Liver (tissue), 9 donors: Measurements from ENCODE around the gene RPS6KA4. TPM values are rescaled to one million over a fixed set of nuclear protein-coding genes. Genes with fewer than 3 reads are reported as not detected.

Experiments used
- DNase-seq: peaks from one replicate; pipeline ENCODE4 v3.0.0-alpha.2; 2017; ENCODE audit warnings: low spot score
- H3K27ac ChIP-seq, 2 donors: one replicate each; pipeline ENCODE4 v1.7.0; 2013; ENCODE audit warnings: inconsistent platforms in 2 of 2, low read length in 2 of 2, control low read depth in 1 of 2, low read depth in 1 of 2, mild to moderate bottlenecking in 1 of 2
- H3K27me3 ChIP-seq, 4 donors: one replicate each; pipeline versions ENCODE4 v1.6.1 to v1.7.0; 2013; ENCODE audit warnings: low read length in 3 of 4, inconsistent platforms in 1 of 4, mild to moderate bottlenecking in 1 of 4, moderate library complexity in 1 of 4; ENCODE audit not compliant: control insufficient read depth in 4 of 4, insufficient read depth in 4 of 4
- H3K36me3 ChIP-seq, 4 donors: one replicate each; pipeline versions ENCODE4 v1.6.1 to v1.7.0; 2013; ENCODE audit warnings: low read length in 3 of 4, mild to moderate bottlenecking in 3 of 4, low read depth in 1 of 4, moderate library complexity in 1 of 4; ENCODE audit not compliant: control insufficient read depth in 4 of 4, insufficient read depth in 3 of 4
- H3K4me1 ChIP-seq, 4 donors: one replicate each; pipeline versions ENCODE4 v1.6.1 to v1.7.0; 2013; ENCODE audit warnings: low read length in 3 of 4, mild to moderate bottlenecking in 3 of 4, moderate library complexity in 1 of 4; ENCODE audit not compliant: control insufficient read depth in 4 of 4, insufficient read depth in 4 of 4
- H3K4me3 ChIP-seq, 3 donors: one replicate each; pipeline versions ENCODE4 v1.6.1 to v1.7.0; 2013; ENCODE audit warnings: low read length in 3 of 3, control low read depth in 1 of 3, low read depth in 1 of 3, mild to moderate bottlenecking in 1 of 3
- H3K9ac ChIP-seq, 2 donors: one replicate each; pipeline ENCODE4 v1.7.0; 2013; ENCODE audit warnings: low read length in 2 of 2, mild to moderate bottlenecking in 2 of 2, moderate library complexity in 2 of 2, control low read depth in 1 of 2, low read depth in 1 of 2
- H3K9me3 ChIP-seq, 4 donors: one replicate each; pipeline versions ENCODE4 v1.6.1 to v1.7.0; 2013; ENCODE audit warnings: low read length in 3 of 4; ENCODE audit not compliant: control insufficient read depth in 4 of 4
- ATF3 ChIP-seq: IDR thresholded peaks from 2 replicates; pipeline ENCODE4 v1.6.1; 2016; ENCODE audit warnings: antibody characterized with exemption
- CTCF ChIP-seq: fragments of 150-350 bp; IDR thresholded peaks from 2 replicates; pipeline ENCODE4 v1.5.1; 2017; ENCODE audit warnings: improper control_type of control experiment, low read depth, low read length; ENCODE audit not compliant: missing input control
- EGR1 ChIP-seq, 2 donors: IDR thresholded peaks; 2 replicates each; pipeline ENCODE4 v1.6.1; 2016 to 2018; ENCODE audit warnings: antibody characterized with exemption in 2 of 2, low read depth in 2 of 2
- FOXA1 ChIP-seq: IDR thresholded peaks from 2 replicates; pipeline ENCODE4 v1.6.1; 2016; ENCODE audit warnings: antibody characterized with exemption
- FOXA2 ChIP-seq: IDR thresholded peaks from 2 replicates; pipeline ENCODE4 v1.6.1; 2016; ENCODE audit warnings: antibody characterized with exemption
- HNF4A ChIP-seq, 2 donors: conservative IDR thresholded peaks; 2 replicates each; pipeline ENCODE4 v1.6.1; 2016; ENCODE audit warnings: antibody characterized with exemption in 2 of 2, mild to moderate bottlenecking in 2 of 2
- HNF4G ChIP-seq: IDR thresholded peaks from 2 replicates; pipeline ENCODE4 v1.6.1; 2016; ENCODE audit warnings: antibody characterized with exemption
- JUND ChIP-seq, 2 donors: IDR thresholded peaks; 2 replicates each; pipeline ENCODE4 v1.6.1; 2016; ENCODE audit warnings: antibody characterized with exemption in 2 of 2
- NR2F2 ChIP-seq: IDR thresholded peaks from 2 replicates; pipeline ENCODE4 v1.6.1; 2016; ENCODE audit warnings: antibody characterized with exemption
- RAD21 ChIP-seq, 2 donors: IDR thresholded peaks; 2 replicates each; pipeline ENCODE4 v1.6.1; 2016; ENCODE audit warnings: antibody characterized with exemption in 2 of 2, mild to moderate bottlenecking in 2 of 2
- RXRA ChIP-seq, 2 donors: IDR thresholded peaks; 2 replicates each; pipeline ENCODE4 v1.6.1; 2017 to 2018; ENCODE audit warnings: antibody characterized with exemption in 2 of 2, mild to moderate bottlenecking in 1 of 2
- SP1 ChIP-seq: IDR thresholded peaks from 2 replicates; pipeline ENCODE4 v1.6.1; 2018; ENCODE audit warnings: antibody characterized with exemption, mild to moderate bottlenecking
- TAF1 ChIP-seq: conservative IDR thresholded peaks from 2 replicates; pipeline ENCODE4 v1.6.1; 2016; ENCODE audit warnings: antibody characterized with exemption, mild to moderate bottlenecking
- YY1 ChIP-seq: IDR thresholded peaks from 2 replicates; pipeline ENCODE4 v1.6.1; 2016; ENCODE audit warnings: antibody characterized with exemption, mild to moderate bottlenecking
- ZBTB33 ChIP-seq: IDR thresholded peaks from 2 replicates; pipeline ENCODE4 v1.6.1; 2016; ENCODE audit warnings: antibody characterized with exemption
- WGBS: extraction: QIAGEN DNeasy Blood & Tissue Kit; methylation state at CpG from one replicate; pipeline ENCODE4 v1.1.7; 2013; 5-methylcytosine and 5-hydroxymethylcytosine counted together
- polyA plus RNA-seq, 2 donors: library from polyadenylated mRNA; stranded (reverse) in 1 of 2; unstranded in 1 of 2; fragments of 200-250 nt in 1 of 2; fragments of >200 nt in 1 of 2; fragmentation: Nextera tagmentation in 1 of 2; extraction: Ambion mirVana in 1 of 2; gene quantifications; one replicate each; pipeline versions ENCODE4 v1.2.1 to v1.2.3, GENCODE V29; 2013 to 2015
- total RNA-seq, 2 donors: library from RNA; depleted of rRNA; stranded (reverse); fragments of >200 nt; gene quantifications; one replicate each; pipeline ENCODE4 v1.2.3, GENCODE V29; 2014
- donor health status: healthy.
- donor health status: healthy.
- donor health status: healthy.
- donor health status: healthy.
- donor health status: healthy.

The RPS6KA4 gene
- total and polyA plus RNA-seq, 4 donors: 2.0 to 13.5 (median 10.0) TPM

- Histone ChIP-seq H3K36me3 (no peaks in the 10 kb centered on the region), H3K27me3 (peaks cover 0 to 2% (median 0%) of the 10 kb centered on the region in 4 donors), H3K27ac (no peak overlapping the region), H3K9ac (no peak overlapping the region), H3K9me3 (no peaks in the 10 kb centered on the region), H3K4me1 (no peaks in the 10 kb centered on the region), H3K4me3 (no peak overlapping the region)
- TF ChIP-seq ATF3: no peak
- TF ChIP-seq RXRA (IDR thresholded peaks at IDR 0.05): no peak
- peak; percentile 77 for TF ChIP-seq NR2F2
- peak; percentile 19 for TF ChIP-seq SP1
- WGBS: 62% methylated on average over 10 of the region's 10 CpGs
- no peak for DNase-seq
These were observed 47.4 kb downstream of the RPS6KA4 start for GRCh38 chr11:64406221-64406946.

- H3K4me1 ChIP-seq: no peaks in the 10 kb centered on the region
- H3K4me3 ChIP-seq: no peak overlapping the region
- TF ChIP-seq HNF4G: no peak
- TF ChIP-seq RAD21 (IDR thresholded peaks at IDR 0.05): no peak
- TF ChIP-seq FOXA1: no peak
- no peak for TF ChIP-seq EGR1 (IDR thresholded peaks at IDR 0.05; ENCODE audit: low read depth in 2 of 2)
- no peak for TF ChIP-seq JUND (IDR thresholded peaks at IDR 0.05)
- no peak for TF ChIP-seq TAF1
- TF ChIP-seq RXRA (IDR thresholded peaks at IDR 0.05): no peak
- TF ChIP-seq SP1: no peak
- no peak overlapping the region for H3K27ac ChIP-seq
- 82% methylated on average over 11 of the region's 11 CpGs for WGBS
- no peaks in the 10 kb centered on the region for H3K36me3 ChIP-seq
- peaks cover 0 to 2% (median 0%) of the 10 kb centered on the region in 4 donors for H3K27me3 ChIP-seq
- no peaks in the 10 kb centered on the region for H3K9me3 ChIP-seq
- DNase-seq: no peak
- no peak overlapping the region for H3K9ac ChIP-seq
These were observed 48.3 kb downstream of the RPS6KA4 start for GRCh38 chr11:64407221-64407620.

- H3K9ac ChIP-seq: no peak overlapping the region
- no peak overlapping the region for H3K27ac ChIP-seq
- no peaks in the 10 kb centered on the region for H3K4me1 ChIP-seq
- no peak overlapping the region for H3K4me3 ChIP-seq
- H3K36me3 ChIP-seq: no peaks in the 10 kb centered on the region
- 97% methylated on average over 2 of the region's 2 CpGs for WGBS
- no peak for DNase-seq
- TF ChIP-seq RXRA (IDR thresholded peaks at IDR 0.05): no peak
- no peak for TF ChIP-seq TAF1
- H3K27me3 ChIP-seq: peaks cover 0 to 2% (median 0%) of the 10 kb centered on the region in 4 donors
- no peaks in the 10 kb centered on the region for H3K9me3 ChIP-seq
These were observed 48.7 kb downstream of the RPS6KA4 start for GRCh38 chr11:64407630-64408029.

- no peak overlapping the region for H3K27ac ChIP-seq
- no peaks in the 10 kb centered on the region for H3K9me3 ChIP-seq
- no peaks in the 10 kb centered on the region for H3K4me1 ChIP-seq
- 57% methylated on average over 20 of the region's 20 CpGs for WGBS
- no peak overlapping the region for H3K9ac ChIP-seq
- H3K36me3 ChIP-seq: no peaks in the 10 kb centered on the region
- TF ChIP-seq FOXA1: no peak
- TF ChIP-seq ZBTB33: no peak
- TF ChIP-seq NR2F2: no peak
- no peak for TF ChIP-seq YY1
- TF ChIP-seq TAF1: no peak
- TF ChIP-seq ATF3: no peak
- TF ChIP-seq CTCF: no peak
- TF ChIP-seq SP1: no peak
- TF ChIP-seq RXRA (IDR thresholded peaks at IDR 0.05): no peak
- no peak for TF ChIP-seq FOXA2
- TF ChIP-seq EGR1 (IDR thresholded peaks at IDR 0.05; ENCODE audit: low read depth in 2 of 2): no peak
- TF ChIP-seq RAD21 (IDR thresholded peaks at IDR 0.05): no peak
- TF ChIP-seq HNF4A (conservative IDR thresholded peaks at IDR 0.05): no peak
- no peak overlapping the region for H3K4me3 ChIP-seq
- DNase-seq: no peak
- peaks cover 0 to 2% (median 0%) of the 10 kb centered on the region in 4 donors for H3K27me3 ChIP-seq
These were observed 50.3 kb downstream of the RPS6KA4 start for GRCh38 chr11:64409278-64409677.
